H1 (cell line): ENCODE results near the gene ZNF302. TPM values are rescaled to one million over a fixed set of nuclear protein-coding genes. Genes with fewer than 3 reads are reported as not detected.

Source experiments
- CBX8 ChIP-seq: fragments of 300-800, 300-1000 bp; sonication (generic); IDR thresholded peaks from 2 replicates; pipeline ENCODE4 v1.7.1; 2016; ENCODE audit warnings: low read depth, low read length, borderline replicate concordance
- CTBP2 ChIP-seq: IDR thresholded peaks from 2 replicates; pipeline ENCODE4 v1.7.0; 2011; ENCODE audit warnings: borderline replicate concordance, mild to moderate bottlenecking, moderate library complexity, mixed read lengths, low read length; ENCODE audit not compliant: insufficient read depth, insufficient read length
- JUN ChIP-seq: IDR thresholded peaks from 2 replicates; pipeline ENCODE4 v1.6.1; 2011; ENCODE audit warnings: low read depth, mild to moderate bottlenecking, improper control_type of control experiment, low read length
- KDM4A ChIP-seq: IDR thresholded peaks from one replicate; pipeline ENCODE4 v1.7.1; 2012; ENCODE audit warnings: low read depth, mild to moderate bottlenecking, moderate library complexity, low read length, inconsistent platforms; ENCODE audit not compliant: severe bottlenecking
- POU5F1 ChIP-seq: IDR thresholded peaks from 2 replicates; pipeline ENCODE4 v1.6.1; 2011; ENCODE audit warnings: low read depth, mild to moderate bottlenecking, low read length, moderate library complexity
- RAD21 ChIP-seq, 2 experiments: IDR thresholded peaks in 1 of 2; conservative IDR thresholded peaks in 1 of 2; 2 replicates each; pipeline ENCODE4 v1.6.1; 2011; ENCODE audit warnings: low read depth in 2 of 2, low read length in 2 of 2, improper control_type of control experiment in 1 of 2, inconsistent platforms in 1 of 2, mild to moderate bottlenecking in 1 of 2, moderate library complexity in 1 of 2
- SAP30 ChIP-seq: fragments of 300-600 bp; sonication (generic); IDR thresholded peaks from 2 replicates; pipeline ENCODE4 v1.7.1; 2012; ENCODE audit warnings: low read length, moderate library complexity, mild to moderate bottlenecking, inconsistent platforms; ENCODE audit not compliant: insufficient read depth, insufficient replicate concordance
- SIN3A ChIP-seq, 2 experiments: IDR thresholded peaks in 1 of 2; conservative IDR thresholded peaks in 1 of 2; 2 replicates each; pipeline ENCODE4 v1.6.1; 2011 to 2012; ENCODE audit warnings: low read length in 2 of 2, improper control_type of control experiment in 1 of 2, low read depth in 1 of 2, mild to moderate bottlenecking in 1 of 2
- SP2 ChIP-seq: IDR thresholded peaks from 2 replicates; pipeline ENCODE4 v1.6.1; 2012; ENCODE audit warnings: mild to moderate bottlenecking, low read length, inconsistent platforms
- polyA plus RNA-seq, 7 experiments: library from polyadenylated mRNA; depleted of rRNA in 3 of 7; stranded (reverse) in 5 of 7; unstranded in 2 of 7; fragments of >200 nt in 5 of 7; fragments of 200-250 nt in 2 of 7; gene quantifications; 1 replicate in 5 of 7; 2 replicates in 1 of 7; 4 replicates in 1 of 7; pipeline versions ENCODE4 v1.2.1 to v1.2.3, GENCODE V29; 2011 to 2013; ENCODE audit warnings: missing spikeins in 2 of 7, mixed read lengths in 2 of 7
- total RNA-seq: library from RNA; stranded (reverse); fragmentation: NEBNext Ultra II Directional; extraction: Animal tissue kit (Norgen Biotek cat#: 25700); gene quantifications from 2 replicates; pipeline ENCODE4 v1.2.1, GENCODE V29; 2021

ZNF302 gene
- total and polyA plus RNA-seq, 2 of the 8 experiments (the other 6 are each of a cell fraction or from before 2014, with no cell fraction given), result 9.1 to 20.4 TPM

DNA sequence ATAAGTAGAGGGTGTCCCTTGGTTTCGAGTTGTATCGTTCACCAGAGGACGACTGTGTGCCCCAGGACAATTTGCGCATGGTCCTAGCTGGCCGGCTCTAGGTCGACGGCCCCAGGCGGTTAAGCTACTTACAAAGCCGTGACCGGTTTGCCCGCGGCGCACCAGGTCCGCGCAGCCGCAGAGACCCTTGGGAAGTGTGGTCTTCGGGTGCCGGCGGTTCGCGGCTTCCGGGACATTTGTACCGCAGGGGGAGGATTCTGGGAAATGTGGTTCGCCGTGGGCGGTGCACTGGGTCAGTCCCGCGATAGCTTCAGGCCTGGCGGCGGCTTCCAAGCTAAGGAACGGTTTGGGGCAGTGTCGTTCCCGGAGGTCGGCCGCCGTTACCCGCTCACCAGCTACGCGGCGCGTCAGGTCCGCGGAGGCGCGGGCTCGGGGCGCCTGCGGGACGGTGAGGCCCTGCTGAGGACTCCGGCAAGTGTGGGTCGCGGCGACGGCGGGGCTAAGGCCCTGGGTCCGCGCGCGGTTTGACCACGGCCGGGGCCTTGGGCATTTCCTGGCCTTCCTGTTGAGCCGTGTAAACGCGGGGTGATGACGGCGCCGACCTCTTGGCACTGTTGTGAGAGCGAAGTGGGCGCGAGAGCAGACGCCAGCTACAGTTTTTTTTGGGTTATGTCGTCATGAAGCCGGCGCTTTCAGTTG lies at the start of gene ZNF302 (continued):
- TF ChIP-seq RAD21 (IDR thresholded peaks at IDR 0.05 in 1 of 2, conservative IDR thresholded peaks at IDR 0.05 in 1 of 2; ENCODE audit: low read depth in 2 of 2, low read length in 2 of 2), result no peak
- no peak for TF ChIP-seq SP2
- peak; percentile 65 for TF ChIP-seq KDM4A
- no peak for TF ChIP-seq CBX8
- peak in 1 of 2 experiments; percentile 16; a peak in 1 of 4 replicates for TF ChIP-seq SIN3A (conservative IDR thresholded peaks at IDR 0.05 in 1 of 2, IDR thresholded peaks at IDR 0.05 in 1 of 2; ENCODE audit: low read depth in 1 of 2, low read length in 2 of 2)
- TF ChIP-seq SAP30, result no peak
- no peak for TF ChIP-seq JUN
- TF ChIP-seq POU5F1, result no peak
- TF ChIP-seq CTBP2, result no peak
